ENCODE results near the gene MRPS11. TPM values are rescaled to one million over a fixed set of nuclear protein-coding genes. Genes with fewer than 3 reads are reported as not detected.

MRPS11 gene
- total RNA-seq, 1 donor from 2014 or later, result 43.1 TPM

GRCh38 chr15:88477126-88477525 lies 9.6 kb downstream of the MRPS11 start:
- Mint-ChIP-seq H3K4me3 (ENCODE audit: low read depth) (no peak overlapping the region), H3K27me3 (no peaks in the 10 kb centered on the region)

GRCh38 chr15:88477904-88478303 lies 10.4 kb downstream of the MRPS11 start:
- TF ChIP-seq CTCF (IDR thresholded peaks at IDR 0.05; ENCODE audit: unreplicated experiment), result no peak
- Mint-ChIP-seq H3K9me3 (ENCODE audit: low read depth) (no peaks in the 10 kb centered on the region), H3K27me3 (no peaks in the 10 kb centered on the region), H3K4me1 (ENCODE audit: low read depth) (no peaks in the 10 kb centered on the region), H3K36me3 (ENCODE audit: insufficient read depth) (peaks cover 5% of the 10 kb centered on the region), H3K4me3 (ENCODE audit: low read depth) (no peak overlapping the region), H3K27ac (no peak overlapping the region)
- DNase-seq (ENCODE audit: low spot score, unreplicated experiment), result no peak

More at GRCh38 chr15:88477126-88477525, 9.6 kb downstream of the MRPS11 start:
- no peak overlapping the region for H3K27ac Mint-ChIP-seq
- peaks cover 6% of the 10 kb centered on the region for H3K36me3 Mint-ChIP-seq (ENCODE audit: insufficient read depth)
- H3K9me3 Mint-ChIP-seq (ENCODE audit: low read depth), result no peaks in the 10 kb centered on the region
- no peaks in the 10 kb centered on the region for H3K4me1 Mint-ChIP-seq (ENCODE audit: low read depth)
- DNase-seq (ENCODE audit: low spot score, unreplicated experiment), result no peak
- no peak for TF ChIP-seq CTCF (IDR thresholded peaks at IDR 0.05; ENCODE audit: unreplicated experiment)

GRCh38 chr15:88479169-88479568 lies 11.7 kb downstream of the MRPS11 start:
- H3K27me3 Mint-ChIP-seq, result peaks cover 3% of the 10 kb centered on the region
- H3K4me3 Mint-ChIP-seq (ENCODE audit: low read depth), result no peak overlapping the region
- H3K4me1 Mint-ChIP-seq (ENCODE audit: low read depth), result no peaks in the 10 kb centered on the region
- H3K9me3 Mint-ChIP-seq (ENCODE audit: low read depth), result no peaks in the 10 kb centered on the region
- TF ChIP-seq CTCF (IDR thresholded peaks at IDR 0.05; ENCODE audit: unreplicated experiment), result no peak
- H3K36me3 Mint-ChIP-seq (ENCODE audit: insufficient read depth), result peaks cover 5% of the 10 kb centered on the region
- H3K27ac Mint-ChIP-seq, result no peak overlapping the region
- DNase-seq (ENCODE audit: low spot score, unreplicated experiment), result no peak

- H3K36me3 Mint-ChIP-seq (ENCODE audit: insufficient read depth), result peaks cover 5% of the 10 kb centered on the region
- H3K4me1 Mint-ChIP-seq (ENCODE audit: low read depth), result peaks cover 2% of the 10 kb centered on the region
- H3K27me3 Mint-ChIP-seq, result peaks cover 6% of the 10 kb centered on the region
- no peak overlapping the region for H3K27ac Mint-ChIP-seq
- no peak for DNase-seq (ENCODE audit: low spot score, unreplicated experiment)
- TF ChIP-seq CTCF (IDR thresholded peaks at IDR 0.05; ENCODE audit: unreplicated experiment), result no peak
- H3K9me3 Mint-ChIP-seq (ENCODE audit: low read depth), result no peaks in the 10 kb centered on the region
- no peak overlapping the region for H3K4me3 Mint-ChIP-seq (ENCODE audit: low read depth)
Observed at GRCh38 chr15:88480981-88481380, 13.5 kb downstream of the MRPS11 start.

- Mint-ChIP-seq H3K36me3 (ENCODE audit: insufficient read depth) (peaks cover 4% of the 10 kb centered on the region), H3K27ac (no peak overlapping the region), H3K9me3 (ENCODE audit: low read depth) (no peaks in the 10 kb centered on the region), H3K27me3 (peaks cover 10% of the 10 kb centered on the region), H3K4me3 (ENCODE audit: low read depth) (no peak overlapping the region), H3K4me1 (ENCODE audit: low read depth) (peaks cover 2% of the 10 kb centered on the region)
- DNase-seq (ENCODE audit: low spot score, unreplicated experiment), result no peak
- TF ChIP-seq CTCF (IDR thresholded peaks at IDR 0.05; ENCODE audit: unreplicated experiment), result no peak
Observed at GRCh38 chr15:88482263-88482662, 14.8 kb downstream of the MRPS11 start.
